H9 (cell line): ENCODE results near the gene C19orf44. TPM values are rescaled to one million over a fixed set of nuclear protein-coding genes. Genes with fewer than 3 reads are reported as not detected.

Source experiments
- DNase-seq: peaks from one replicate; pipeline ENCODE4 v3.0.0-alpha.2; 2017
- H2AFZ ChIP-seq: one replicate; pipeline ENCODE4 v1.6.1; 2013; ENCODE audit warnings: mild to moderate bottlenecking, low read length, control low read depth, moderate library complexity
- H2AK5ac ChIP-seq: 2 replicates; pipeline ENCODE4 v1.6.1; 2013; ENCODE audit warnings: low read length, control low read depth, mixed read lengths; ENCODE audit not compliant: insufficient read length
- H2BK120ac ChIP-seq: one replicate; pipeline ENCODE4 v1.6.1; 2013; ENCODE audit warnings: low read depth, mild to moderate bottlenecking, low read length, control low read depth, inconsistent platforms; ENCODE audit not compliant: poor library complexity, severe bottlenecking
- H2BK12ac ChIP-seq: 2 replicates; pipeline ENCODE4 v1.6.1; 2013; ENCODE audit warnings: low read length, control low read depth, mixed read lengths, low read depth; ENCODE audit not compliant: insufficient read length
- H2BK15ac ChIP-seq: 2 replicates; pipeline ENCODE4 v1.6.1; 2013; ENCODE audit warnings: low read depth, low read length, control low read depth
- H2BK20ac ChIP-seq: one replicate; pipeline ENCODE4 v1.6.1; 2013; ENCODE audit warnings: low read depth, mild to moderate bottlenecking, low read length, control low read depth, inconsistent platforms; ENCODE audit not compliant: poor library complexity, severe bottlenecking
- H2BK5ac ChIP-seq: 2 replicates; pipeline ENCODE4 v1.6.1; 2013; ENCODE audit warnings: low read length, control low read depth, mixed read lengths; ENCODE audit not compliant: insufficient read length
- H3K14ac ChIP-seq: 2 replicates; pipeline ENCODE4 v1.6.1; 2013; ENCODE audit warnings: low read length, control low read depth; ENCODE audit not compliant: insufficient read depth
- H3K18ac ChIP-seq: 2 replicates; pipeline ENCODE4 v1.6.1; 2013; ENCODE audit warnings: low read depth, mild to moderate bottlenecking, mixed read lengths, low read length, control low read depth; ENCODE audit not compliant: insufficient read length
- H3K23ac ChIP-seq: 2 replicates; pipeline ENCODE4 v1.6.1; 2013; ENCODE audit warnings: low read length, control low read depth, mixed read lengths, low read depth; ENCODE audit not compliant: insufficient read length
- H3K23me2 ChIP-seq: 2 replicates; pipeline ENCODE4 v1.6.1; 2013; ENCODE audit warnings: low read depth, mild to moderate bottlenecking, mixed read lengths, low read length, control low read depth; ENCODE audit not compliant: insufficient read length, poor library complexity, severe bottlenecking
- H3K27ac ChIP-seq: 2 replicates; pipeline ENCODE4 v1.5.1; 2013; ENCODE audit warnings: low read length, control low read depth, mixed read lengths, low read depth; ENCODE audit not compliant: insufficient read length
- H3K27me3 ChIP-seq: 2 replicates; pipeline ENCODE4 v1.6.1; 2013; ENCODE audit warnings: low read length, control low read depth, inconsistent platforms; ENCODE audit not compliant: insufficient read depth
- H3K4ac ChIP-seq: 2 replicates; pipeline ENCODE4 v1.6.1; 2013; ENCODE audit warnings: low read depth, mild to moderate bottlenecking, control low read depth, inconsistent platforms, low read length, moderate library complexity
- H3K4me1 ChIP-seq: 2 replicates; pipeline ENCODE4 v1.6.1; 2013; ENCODE audit warnings: low read length, control low read depth, inconsistent platforms; ENCODE audit not compliant: insufficient read depth
- H3K4me2 ChIP-seq: 2 replicates; pipeline ENCODE4 v1.6.1; 2013; ENCODE audit warnings: low read length, control low read depth, mixed read lengths; ENCODE audit not compliant: insufficient read length, insufficient read depth
- H3K56ac ChIP-seq: 2 replicates; pipeline ENCODE4 v1.6.1; 2013; ENCODE audit warnings: low read depth, mild to moderate bottlenecking, mixed read lengths, low read length, control low read depth; ENCODE audit not compliant: insufficient read length
- H3K79me1 ChIP-seq: 2 replicates; pipeline ENCODE4 v1.6.1; 2013; ENCODE audit warnings: low read depth, mild to moderate bottlenecking, moderate library complexity, low read length, control low read depth, inconsistent platforms; ENCODE audit not compliant: insufficient read depth, poor library complexity, severe bottlenecking
- H3K79me2 ChIP-seq: 2 replicates; pipeline ENCODE4 v1.6.1; 2013; ENCODE audit warnings: low read length, control low read depth, inconsistent platforms; ENCODE audit not compliant: insufficient read depth
- H3K9ac ChIP-seq: 2 replicates; pipeline ENCODE4 v1.6.1; 2013; ENCODE audit warnings: low read length, control low read depth, mixed read lengths; ENCODE audit not compliant: insufficient read length; ENCODE audit errors: extremely low read depth
- H3K9me3 ChIP-seq: one replicate; pipeline ENCODE4 v1.6.1; 2013; ENCODE audit warnings: low read depth, low read length, inconsistent platforms; ENCODE audit not compliant: control insufficient read depth
- H3T11ph ChIP-seq: one replicate; pipeline ENCODE4 v1.6.1; 2013; ENCODE audit warnings: mild to moderate bottlenecking, low read length, control low read depth, inconsistent platforms
- H4K20me1 ChIP-seq: one replicate; pipeline ENCODE4 v1.6.1; 2013; ENCODE audit not compliant: control insufficient read depth, insufficient read length, insufficient read depth
- H4K5ac ChIP-seq: 2 replicates; pipeline ENCODE4 v1.6.1; 2013; ENCODE audit warnings: low read depth, mild to moderate bottlenecking, mixed read lengths, low read length, control low read depth; ENCODE audit not compliant: insufficient read length
- H4K8ac ChIP-seq: replicated peaks from 2 replicates; pipeline ENCODE4 v1.6.1; 2013; ENCODE audit warnings: low read length, control low read depth, mixed read lengths, low read depth; ENCODE audit not compliant: insufficient read length
- H4K91ac ChIP-seq: 2 replicates; pipeline ENCODE4 v1.6.1; 2013; ENCODE audit warnings: low read depth, mild to moderate bottlenecking, moderate library complexity, mixed read lengths, low read length, control low read depth; ENCODE audit not compliant: insufficient read length
- H3K27ac Mint-ChIP-seq, 3 experiments: 2 replicates in 2 of 3; 3 replicates in 1 of 3; pipeline ENCODE4 v1.8.0; 2020 to 2021; ENCODE audit warnings: mixed read lengths in 3 of 3, mild to moderate bottlenecking in 1 of 3, moderate library complexity in 1 of 3
- H3K27me3 Mint-ChIP-seq: 2 replicates; pipeline ENCODE4 v1.8.0; 2021; ENCODE audit warnings: low read depth, mild to moderate bottlenecking, moderate library complexity, mixed read lengths
- H3K36me3 Mint-ChIP-seq, 3 experiments: 2 replicates in 2 of 3; 3 replicates in 1 of 3; pipeline ENCODE4 v1.8.0; 2020 to 2021; ENCODE audit warnings: low read depth in 3 of 3, mixed read lengths in 3 of 3; ENCODE audit not compliant: insufficient read depth in 1 of 3
- H3K4me1 Mint-ChIP-seq, 2 experiments: 2 replicates each; pipeline ENCODE4 v1.8.0; 2020; ENCODE audit warnings: mixed read lengths in 2 of 2
- H3K4me3 Mint-ChIP-seq, 2 experiments: 2 replicates in 1 of 2; 3 replicates in 1 of 2; pipeline ENCODE4 v1.8.0; 2020 to 2021; ENCODE audit warnings: mild to moderate bottlenecking in 2 of 2, mixed read lengths in 2 of 2, moderate library complexity in 1 of 2
- H3K9me3 Mint-ChIP-seq, 2 experiments: 2 replicates in 1 of 2; 3 replicates in 1 of 2; pipeline ENCODE4 v1.8.0; 2020; ENCODE audit warnings: mild to moderate bottlenecking in 2 of 2, mixed read lengths in 2 of 2, moderate library complexity in 1 of 2
- whole genome bisulfite sequencing: extraction: QIAGEN DNeasy Blood & Tissue Kit; methylation state at CpG from one replicate; pipeline ENCODE4 v1.1.7; 2013; ENCODE audit warnings: missing lambda C conversion rate, low lambda C conversion rate, mixed read lengths; ENCODE audit not compliant: insufficient read length; ENCODE audit errors: extremely low coverage; 5-methylcytosine and 5-hydroxymethylcytosine counted together
- total RNA-seq: library from RNA; stranded (reverse); gene quantifications from 2 replicates; pipeline ENCODE4 v1.2.1, GENCODE V29; 2021
- TF ChIP-seq, protein P1 (sequence below): fragments of 200-600 bp; sonication (generic); conservative IDR thresholded peaks from 3 replicates; pipeline ENCODE4 v1.8.0; 2021; ENCODE audit warnings: antibody characterized with exemption, mild to moderate bottlenecking

C19orf44 gene
- total RNA-seq, 1 experiment from 2014 or later, result 6.4 TPM

DNA sequence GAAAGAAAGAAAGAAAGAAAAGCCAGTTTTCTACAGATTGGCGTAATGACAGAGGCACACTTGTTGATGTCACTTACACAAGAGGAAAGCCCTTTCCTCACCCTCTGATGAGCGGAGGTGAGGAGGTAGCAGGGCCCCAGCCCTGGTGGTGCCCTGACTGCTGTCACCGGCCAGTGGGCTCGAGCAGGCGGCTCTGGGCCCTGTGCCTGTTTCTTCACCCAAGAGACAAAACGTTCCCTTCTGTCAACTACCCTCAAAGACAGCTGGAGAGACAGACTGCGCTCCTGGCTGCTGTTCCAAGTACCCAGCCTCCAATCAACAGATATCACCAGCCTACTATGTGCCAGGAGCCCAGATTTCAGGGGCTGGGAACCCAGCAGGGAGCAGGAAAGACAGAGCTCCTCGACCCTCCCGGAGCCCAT is 34.6 kb upstream of the C19orf44 start:
- no peak overlapping the region for H4K91ac ChIP-seq
- TF ChIP-seq, protein P1, sequence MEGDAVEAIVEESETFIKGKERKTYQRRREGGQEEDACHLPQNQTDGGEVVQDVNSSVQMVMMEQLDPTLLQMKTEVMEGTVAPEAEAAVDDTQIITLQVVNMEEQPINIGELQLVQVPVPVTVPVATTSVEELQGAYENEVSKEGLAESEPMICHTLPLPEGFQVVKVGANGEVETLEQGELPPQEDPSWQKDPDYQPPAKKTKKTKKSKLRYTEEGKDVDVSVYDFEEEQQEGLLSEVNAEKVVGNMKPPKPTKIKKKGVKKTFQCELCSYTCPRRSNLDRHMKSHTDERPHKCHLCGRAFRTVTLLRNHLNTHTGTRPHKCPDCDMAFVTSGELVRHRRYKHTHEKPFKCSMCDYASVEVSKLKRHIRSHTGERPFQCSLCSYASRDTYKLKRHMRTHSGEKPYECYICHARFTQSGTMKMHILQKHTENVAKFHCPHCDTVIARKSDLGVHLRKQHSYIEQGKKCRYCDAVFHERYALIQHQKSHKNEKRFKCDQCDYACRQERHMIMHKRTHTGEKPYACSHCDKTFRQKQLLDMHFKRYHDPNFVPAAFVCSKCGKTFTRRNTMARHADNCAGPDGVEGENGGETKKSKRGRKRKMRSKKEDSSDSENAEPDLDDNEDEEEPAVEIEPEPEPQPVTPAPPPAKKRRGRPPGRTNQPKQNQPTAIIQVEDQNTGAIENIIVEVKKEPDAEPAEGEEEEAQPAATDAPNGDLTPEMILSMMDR, result no peak
- WGBS, result no CpG with 5 or more reads among the region's 9 CpGs
- H3K18ac ChIP-seq, result no peak overlapping the region
- H2BK120ac ChIP-seq, result no peak overlapping the region
- H2AFZ ChIP-seq, result no peak overlapping the region
- peak overlapping the region in 2 of 3 experiments; percentile 36 to 61; a peak in 3 of 7 replicates for H3K27ac Mint-ChIP-seq
- no peak overlapping the region for H3K4ac ChIP-seq
- no peak overlapping the region for H3K27ac ChIP-seq
- H3K14ac ChIP-seq, result no peak overlapping the region
- H3K9me3 ChIP-seq, result no peaks in the 10 kb centered on the region
- H3T11ph ChIP-seq, result no peak overlapping the region
- no peak overlapping the region for H2BK5ac ChIP-seq
- H2BK12ac ChIP-seq, result no peak overlapping the region
- peaks cover 2% of the 10 kb centered on the region for H4K20me1 ChIP-seq
- no peak overlapping the region for H2BK20ac ChIP-seq
- no peaks in the 10 kb centered on the region for H3K27me3 ChIP-seq
- H3K9me3 Mint-ChIP-seq, result no peaks in the 10 kb centered on the region
- H3K23me2 ChIP-seq, result no peaks in the 10 kb centered on the region
- no peaks in the 10 kb centered on the region for H3K27me3 Mint-ChIP-seq
- H4K8ac ChIP-seq, result no peak overlapping the region
- peaks cover 31 to 41% of the 10 kb centered on the region in 2 experiments for H3K4me1 Mint-ChIP-seq
- H4K5ac ChIP-seq, result no peak overlapping the region
- peaks cover 0 to 8% (median 7%) of the 10 kb centered on the region in 3 experiments; a peak in 4 of 7 replicates for H3K36me3 Mint-ChIP-seq
- no peak overlapping the region for H3K23ac ChIP-seq
- no peak overlapping the region for H2AK5ac ChIP-seq
- H3K79me1 ChIP-seq, result no peaks in the 10 kb centered on the region
- no peak overlapping the region for H3K4me2 ChIP-seq
- H3K9ac ChIP-seq, result no peak overlapping the region
- peaks cover 35% of the 10 kb centered on the region; the same call in 1 of the 2 replicates for H3K79me2 ChIP-seq
- no peak overlapping the region for H2BK15ac ChIP-seq
- DNase-seq, result no peak
- no peak overlapping the region for H3K4me3 Mint-ChIP-seq
- no peak overlapping the region for H3K56ac ChIP-seq
- H3K4me1 ChIP-seq, result peaks cover 12% of the 10 kb centered on the region; the same call in 1 of the 2 replicates
